T-cell (primary cell): Measurements from ENCODE around the gene NR2E1. TPM values are rescaled to one million over a fixed set of nuclear protein-coding genes. Genes with fewer than 3 reads are reported as not detected.

Source experiments
- ATAC-seq, 4 experiments: fragments of 200-7000 bp in 3 of 4; fragments of 150-1000 bp in 1 of 4; cut with Tn5 transposase; replicated peaks in 1 of 4; 1 replicate in 3 of 4; 2 replicates in 1 of 4; pipeline ENCODE4 v1.10.0; 2021; ENCODE audit warnings: moderate library complexity in 3 of 4, mild to moderate bottlenecking in 2 of 4, moderate number of reproducible peaks in 1 of 4
- CTCF ChIA-PET, 2 donors: fragments of 300-600 bp; sonication (Branson Sonifier 250); formaldehyde crosslinking; loops; one replicate each; lab custom pipeline; 2022; ENCODE audit warnings: antibody characterized with exemption in 2 of 2; lab: Charles Lee
- POLR2A ChIA-PET, 2 donors: fragments of 300-600 bp; sonication (Branson Sonifier 250); formaldehyde crosslinking; loops; one replicate each; lab custom pipeline; 2022; ENCODE audit warnings: antibody characterized with exemption in 2 of 2; lab: Charles Lee
- DNase-seq, 35 experiments: peaks; one replicate each; pipeline versions ENCODE4 v3.0.0 to v3.0.0-alpha.2; 2013 to 2023
- H3K27ac ChIP-seq: one replicate; pipeline ENCODE4 v1.5.1; 2013; ENCODE audit warnings: low read length
- H3K27me3 ChIP-seq, 2 experiments: replicated peaks in 1 of 2; 1 replicate in 1 of 2; 2 replicates in 1 of 2; pipeline versions ENCODE4 v1.6.1 to v1.7.0; 2013; ENCODE audit warnings: low read length in 1 of 2, mixed read lengths in 1 of 2; ENCODE audit not compliant: control insufficient read depth in 2 of 2, insufficient read depth in 2 of 2; ENCODE audit errors: extremely low read depth in 1 of 2
- H3K36me3 ChIP-seq, 2 donors: 1 replicate in 1 of 2; 2 replicates in 1 of 2; pipeline versions ENCODE4 v1.6.1 to v1.7.0; 2013; ENCODE audit warnings: low read length in 1 of 2; ENCODE audit not compliant: control insufficient read depth in 2 of 2, insufficient read depth in 1 of 2; ENCODE audit errors: extremely low read depth in 1 of 2
- H3K4me1 ChIP-seq, 2 experiments: 1 replicate in 1 of 2; 2 replicates in 1 of 2; pipeline versions ENCODE4 v1.6.1 to v1.7.0; 2013; ENCODE audit warnings: low read length in 2 of 2, mixed read lengths in 1 of 2; ENCODE audit not compliant: insufficient read depth in 2 of 2, control insufficient read depth in 1 of 2; ENCODE audit errors: extremely low read depth in 1 of 2
- H3K4me3 ChIP-seq, 2 donors: 1 replicate in 1 of 2; 2 replicates in 1 of 2; pipeline versions ENCODE4 v1.5.1 to v1.7.0; 2013; ENCODE audit warnings: mild to moderate bottlenecking in 2 of 2, low read length in 1 of 2, moderate library complexity in 1 of 2; ENCODE audit not compliant: control insufficient read depth in 1 of 2; ENCODE audit errors: extremely low read depth in 1 of 2
- H3K9me3 ChIP-seq: 2 replicates; pipeline ENCODE4 v1.7.0; 2013
- H3K27ac Mint-ChIP-seq, 2 donors: one replicate each; pipeline ENCODE4 v1.8.0; 2020 to 2021; ENCODE audit warnings: mild to moderate bottlenecking in 2 of 2, mixed read lengths in 2 of 2
- H3K27me3 Mint-ChIP-seq, 2 donors: one replicate each; pipeline ENCODE4 v1.8.0; 2021 to 2022; ENCODE audit warnings: mixed read lengths in 2 of 2
- H3K36me3 Mint-ChIP-seq: one replicate; pipeline ENCODE4 v1.8.0; 2021; ENCODE audit warnings: mixed read lengths
- H3K4me1 Mint-ChIP-seq, 3 donors: one replicate each; pipeline ENCODE4 v1.8.0; 2020 to 2022; ENCODE audit warnings: mixed read lengths in 3 of 3, mild to moderate bottlenecking in 1 of 3
- H3K4me3 Mint-ChIP-seq, 3 donors: one replicate each; pipeline ENCODE4 v1.8.0; 2020 to 2022; ENCODE audit warnings: mild to moderate bottlenecking in 3 of 3, mixed read lengths in 3 of 3, moderate library complexity in 3 of 3
- H3K9me3 Mint-ChIP-seq, 3 donors: one replicate each; pipeline ENCODE4 v1.8.0; 2020 to 2022; ENCODE audit warnings: mixed read lengths in 3 of 3
- WGBS: methylation state at CpG from one replicate; pipeline ENCODE4 v1.1.5; 2013; ENCODE audit warnings: missing lambda C conversion rate; ENCODE audit not compliant: insufficient coverage; 5-methylcytosine and 5-hydroxymethylcytosine counted together
- total RNA-seq, 35 experiments: library from RNA in 6 of 35; stranded (reverse) in 6 of 35; fragments of 120-200 nt in 1 of 35; gene quantifications; one replicate each; pipeline versions ENCODE4 v1.2.1 to v1.2.4 and lab custom pipeline; 2013 to 2026

NR2E1 gene
- total RNA-seq, 5 donors from 2014 or later (not counting 1 experiment from before 2014, with no cell fraction given): not detected

DNA sequence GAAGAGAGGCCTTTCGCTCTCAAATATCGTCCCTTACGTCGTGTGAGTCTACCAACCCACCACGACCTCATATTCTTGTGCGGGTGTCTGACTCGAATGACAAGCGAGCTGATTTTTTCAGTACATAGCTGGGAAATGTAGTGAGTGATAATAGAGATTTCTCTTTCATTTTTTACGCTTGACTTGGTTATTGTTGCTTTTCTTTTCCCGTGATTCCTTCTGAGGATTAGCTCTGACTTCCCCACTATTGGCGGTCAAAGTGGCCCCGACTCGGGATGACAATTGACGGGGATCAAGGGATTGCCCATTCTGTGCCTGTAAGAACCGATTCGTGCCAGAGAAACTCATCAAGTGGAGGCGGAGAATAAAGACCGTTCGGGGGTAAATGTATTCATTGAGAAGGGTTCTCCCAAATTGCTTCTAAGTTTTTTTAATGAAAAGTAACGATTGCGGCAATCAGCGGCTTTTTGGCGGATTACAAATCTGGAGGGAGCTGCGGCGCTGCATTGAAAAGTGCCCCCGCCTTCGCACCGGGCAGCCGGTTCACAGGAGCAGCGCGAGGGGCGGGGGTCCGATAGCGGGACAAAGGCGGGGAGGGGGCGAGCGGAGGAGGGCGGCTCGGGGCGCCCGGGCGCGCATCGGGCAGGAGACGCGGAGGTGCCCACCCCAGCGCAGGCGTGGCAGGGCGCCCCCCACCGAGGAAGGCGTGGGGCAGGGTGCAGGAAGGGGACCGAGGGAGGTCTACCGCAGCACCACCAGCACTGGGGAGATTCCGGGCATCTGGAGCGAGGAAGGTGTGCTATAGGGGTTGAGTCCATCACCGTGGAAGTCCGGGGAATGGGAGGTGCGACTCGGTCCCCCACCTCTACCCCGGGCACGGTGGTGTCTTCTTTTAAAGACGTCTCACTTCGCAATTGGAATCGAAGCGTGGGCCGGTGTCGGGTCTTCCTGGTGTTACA lies 46.7 kb upstream of the NR2E1 start:
- 3% methylated on average over 49 of the region's 67 CpGs for WGBS
- Mint-ChIP-seq H3K9me3 (no peaks in the 10 kb centered on the region), H3K27me3 (peaks cover 81 to 87% of the 10 kb centered on the region in 2 donors), H3K36me3 (no peaks in the 10 kb centered on the region), H3K4me1 (peaks cover 44 to 50% (median 50%) of the 10 kb centered on the region in 3 donors), H3K27ac (no peak overlapping the region), H3K4me3 (peak overlapping the region; percentile 86 to 89 (median 88))
- DNase-seq: no peak
- ATAC-seq: peak in 1 of 4 experiments; percentile 40
- H3K9me3 ChIP-seq: no peaks in the 10 kb centered on the region
- H3K27me3 ChIP-seq: peaks cover 38 to 83% of the 10 kb centered on the region in 2 experiments
- H3K36me3 ChIP-seq: no peaks in the 10 kb centered on the region
- ChIA-PET CTCF (interaction anchor here (0.6 to 1.2 kb wide), 2 partner anchors 142 to 465 kb away, joined by 4 to 6 read pairs; no protein-coding TSS in a partner anchor), POLR2A (interaction anchor here in 1 of 2 donors (0.6 kb wide), 2 partner anchors 11 to 1065 kb away, joined by 4 to 8 read pairs; no protein-coding TSS in a partner anchor)
- H3K4me3 ChIP-seq: peak overlapping the region; percentile 34 to 88
- H3K4me1 ChIP-seq: peaks cover 18 to 51% of the 10 kb centered on the region in 2 experiments
- H3K27ac ChIP-seq: no peak overlapping the region

DNA sequence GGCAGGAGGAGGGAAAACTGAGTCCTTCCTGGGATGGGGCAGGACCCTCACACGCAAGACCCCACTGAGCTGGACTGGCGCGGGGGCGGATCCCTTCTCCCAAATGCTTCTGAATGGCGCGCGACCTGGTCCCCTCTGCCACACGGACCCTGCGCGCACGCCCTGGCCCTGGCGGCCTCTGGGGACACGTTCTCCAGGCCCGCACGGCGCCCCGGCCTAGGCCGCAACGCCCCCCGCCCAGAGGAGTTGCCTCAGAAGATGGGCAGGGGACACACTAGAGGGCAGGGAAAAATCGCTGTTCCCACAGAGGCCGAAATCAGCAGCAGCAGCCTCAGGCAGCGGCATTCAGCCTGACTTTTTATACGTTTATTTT lies 46.1 kb upstream of the NR2E1 start:
- peaks cover 32 to 82% of the 10 kb centered on the region in 2 experiments for H3K27me3 ChIP-seq
- H3K27ac Mint-ChIP-seq: no peak overlapping the region

DNA sequence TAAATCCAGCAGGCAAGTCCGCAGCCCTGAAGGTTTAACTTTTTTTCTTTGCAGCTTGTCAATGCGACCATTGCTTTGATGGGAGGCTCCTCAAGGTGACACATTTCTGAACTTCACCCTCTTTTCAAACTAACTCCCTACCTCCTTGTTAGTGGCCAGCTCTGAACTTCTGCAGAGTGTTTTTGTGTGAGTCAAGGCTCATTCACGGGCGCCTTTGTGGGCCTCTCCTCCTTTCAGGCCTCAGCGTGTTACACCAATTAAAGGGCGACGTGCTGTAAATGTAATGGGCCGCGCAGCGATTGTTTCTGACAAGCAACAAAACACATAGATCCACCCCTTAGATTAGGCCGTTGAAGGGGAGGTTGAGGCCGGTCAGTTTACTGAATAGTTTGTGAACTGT lies 45.5 kb upstream of the NR2E1 start:
- peaks cover 14 to 40% of the 10 kb centered on the region in 2 experiments for H3K4me1 ChIP-seq
- peaks cover 35 to 77% of the 10 kb centered on the region in 2 experiments for H3K27me3 ChIP-seq
- no peaks in the 10 kb centered on the region for H3K9me3 ChIP-seq
- Mint-ChIP-seq H3K36me3 (no peaks in the 10 kb centered on the region), H3K27ac (no peak overlapping the region), H3K9me3 (no peaks in the 10 kb centered on the region), H3K4me1 (peaks cover 32 to 38% (median 37%) of the 10 kb centered on the region in 3 donors), H3K4me3 (peak overlapping the region in 2 of 3 donors; percentile 6 to 28), H3K27me3 (peaks cover 80 to 87% of the 10 kb centered on the region in 2 donors)
- WGBS: 20% methylated on average over 1 of the region's 12 CpGs
- H3K27ac ChIP-seq: no peak overlapping the region
- H3K36me3 ChIP-seq: no peaks in the 10 kb centered on the region
- no peak for ATAC-seq
- DNase-seq: no peak
- POLR2A ChIA-PET: no interaction called here
- CTCF ChIA-PET: interaction anchor here in 1 of 2 donors (0.6 to 0.7 kb wide), 2 partner anchors 334 to 790 kb away, joined by 3 to 5 read pairs; no protein-coding TSS in a partner anchor
- no peak overlapping the region for H3K4me3 ChIP-seq

More for the DNA sequence above, 46.1 kb upstream of the NR2E1 start:
- ChIA-PET CTCF (no interaction called here), POLR2A (no interaction called here)
- WGBS: 16% methylated on average over 20 of the region's 24 CpGs
- no peak for DNase-seq
- Histone ChIP-seq H3K9me3 (no peaks in the 10 kb centered on the region), H3K4me1 (peaks cover 16 to 45% of the 10 kb centered on the region in 2 experiments), H3K27ac (no peak overlapping the region), H3K4me3 (peak overlapping the region in 1 of 2 donors; percentile 23), H3K36me3 (no peaks in the 10 kb centered on the region)
- Mint-ChIP-seq H3K4me1 (peaks cover 38 to 43% (median 43%) of the 10 kb centered on the region in 3 donors), H3K4me3 (peak overlapping the region in 2 of 3 donors; percentile 88 to 89), H3K9me3 (no peaks in the 10 kb centered on the region), H3K36me3 (no peaks in the 10 kb centered on the region), H3K27me3 (peaks cover 80 to 87% of the 10 kb centered on the region in 2 donors)
- no peak for ATAC-seq

DNA sequence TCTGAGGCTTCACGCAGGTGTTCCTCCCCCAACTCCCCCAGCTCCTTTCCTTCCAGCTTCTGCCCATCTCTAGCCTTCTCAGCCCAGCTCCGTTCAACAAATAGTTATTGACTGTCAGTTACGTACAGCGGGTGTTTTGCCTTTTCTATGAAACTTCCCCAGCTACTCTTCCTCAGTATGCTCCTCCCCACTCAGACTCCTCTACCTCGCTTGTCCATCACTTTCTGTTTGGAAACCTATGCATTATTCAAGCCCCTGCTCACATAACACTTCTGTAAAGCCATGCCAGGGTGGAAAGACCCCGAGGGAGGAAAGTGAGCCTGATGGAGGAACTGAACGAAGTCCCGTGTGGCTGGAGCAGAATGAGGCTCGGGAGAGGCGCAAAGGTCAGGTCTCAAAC lies 44.2 kb upstream of the NR2E1 start:
- ATAC-seq (no peak), DNase-seq (no peak)
- Mint-ChIP-seq H3K4me1 (peaks cover 19 to 25% (median 24%) of the 10 kb centered on the region in 3 donors), H3K27ac (no peak overlapping the region), H3K9me3 (no peaks in the 10 kb centered on the region), H3K4me3 (no peak overlapping the region), H3K36me3 (no peaks in the 10 kb centered on the region), H3K27me3 (peaks cover 81 to 87% of the 10 kb centered on the region in 2 donors)
- WGBS: 40% methylated on average over 8 of the region's 10 CpGs
- CTCF ChIA-PET: interaction anchor here in 1 of 2 donors (0.6 kb wide), 1 partner anchor 1824 kb away, joined by 9 read pairs; no protein-coding TSS in a partner anchor
- peaks cover 12 to 32% of the 10 kb centered on the region in 2 experiments for H3K4me1 ChIP-seq
- H3K27me3 ChIP-seq: peaks cover 32 to 69% of the 10 kb centered on the region in 2 experiments
- H3K4me3 ChIP-seq: no peak overlapping the region
- H3K9me3 ChIP-seq: no peaks in the 10 kb centered on the region
- POLR2A ChIA-PET: interaction anchor here in 1 of 2 donors (0.5 kb wide), 1 partner anchor 128 kb away, joined by 5 read pairs; no protein-coding TSS in a partner anchor
- H3K27ac ChIP-seq: no peak overlapping the region
- H3K36me3 ChIP-seq: no peaks in the 10 kb centered on the region

DNA sequence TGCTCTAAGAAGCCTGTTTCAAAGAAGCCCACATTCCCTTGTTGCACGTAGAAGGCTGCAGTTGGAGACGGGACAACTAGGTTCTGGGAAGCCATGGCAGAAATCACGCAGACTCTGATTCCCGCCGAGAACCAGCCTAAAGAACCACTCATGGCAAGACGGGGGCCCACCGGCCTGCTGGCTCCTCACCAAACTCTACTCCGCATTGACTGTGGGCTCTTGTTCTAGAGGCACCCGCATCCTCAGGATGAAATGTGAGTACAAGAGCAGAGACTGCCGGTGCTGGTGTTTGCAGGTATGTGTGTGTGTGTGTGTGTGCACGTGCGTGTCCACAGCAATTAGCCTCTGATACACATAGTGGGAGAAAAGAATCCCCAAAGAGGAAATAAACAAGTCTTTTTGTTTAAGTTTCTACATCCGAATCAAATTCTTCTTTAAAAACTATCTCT lies 42.3 kb upstream of the NR2E1 start:
- Mint-ChIP-seq H3K36me3 (no peaks in the 10 kb centered on the region), H3K4me1 (peaks cover 10 to 16% (median 13%) of the 10 kb centered on the region in 3 donors), H3K4me3 (no peak overlapping the region), H3K9me3 (no peaks in the 10 kb centered on the region), H3K27ac (peak overlapping the region in 1 of 2 donors; percentile 32), H3K27me3 (peaks cover 78 to 85% of the 10 kb centered on the region in 2 donors)
- ChIA-PET CTCF (no interaction called here), POLR2A (no interaction called here)
- no peaks in the 10 kb centered on the region for H3K9me3 ChIP-seq
- ATAC-seq (no peak), DNase-seq (no peak)
- 31% methylated on average over 6 of the region's 13 CpGs for WGBS
- no peak overlapping the region for H3K4me3 ChIP-seq
- H3K27ac ChIP-seq: no peak overlapping the region
- H3K27me3 ChIP-seq: peaks cover 35 to 55% of the 10 kb centered on the region in 2 experiments
- no peaks in the 10 kb centered on the region for H3K36me3 ChIP-seq
- H3K4me1 ChIP-seq: peaks cover 5 to 15% of the 10 kb centered on the region in 2 experiments

DNA sequence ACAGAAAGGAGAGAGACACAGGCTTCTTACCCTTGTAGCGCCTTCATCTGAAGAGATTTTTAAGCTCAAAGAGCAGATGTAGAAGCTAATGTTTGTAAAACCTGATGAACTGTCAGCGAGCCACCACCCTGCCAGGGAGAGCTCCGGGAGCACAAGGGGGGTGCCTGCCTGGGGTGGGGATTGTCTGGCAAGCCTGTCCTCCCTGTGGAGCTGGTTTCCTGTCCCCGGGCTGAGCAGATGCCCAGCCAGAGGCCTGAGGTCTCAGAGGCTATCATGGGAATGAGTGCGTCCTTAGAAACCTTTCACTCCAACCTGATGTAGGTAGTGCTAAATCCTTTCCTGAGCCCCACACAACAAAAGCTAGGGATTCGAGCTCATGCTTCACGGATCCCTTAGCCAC lies 41.9 kb upstream of the NR2E1 start:
- ATAC-seq (no peak), DNase-seq (no peak)
- peaks cover 32 to 53% of the 10 kb centered on the region in 2 experiments for H3K27me3 ChIP-seq
- H3K27ac Mint-ChIP-seq: no peak overlapping the region
- H3K27ac ChIP-seq: no peak overlapping the region
- WGBS: 16% methylated on average over 5 of the region's 7 CpGs
- H3K36me3 Mint-ChIP-seq: no peaks in the 10 kb centered on the region
- no peak overlapping the region for H3K4me3 ChIP-seq
- H3K9me3 Mint-ChIP-seq: no peaks in the 10 kb centered on the region
- CTCF ChIA-PET: no interaction called here
- peaks cover under 1 to 10% of the 10 kb centered on the region in 2 experiments for H3K4me1 ChIP-seq
- H3K27me3 Mint-ChIP-seq: peaks cover 78 to 85% of the 10 kb centered on the region in 2 donors
- POLR2A ChIA-PET: no interaction called here
- H3K4me3 Mint-ChIP-seq: no peak overlapping the region
- H3K36me3 ChIP-seq: no peaks in the 10 kb centered on the region
- H3K4me1 Mint-ChIP-seq: peaks cover 6 to 12% (median 9%) of the 10 kb centered on the region in 3 donors
- no peaks in the 10 kb centered on the region for H3K9me3 ChIP-seq
